AG04449 (cell line): ENCODE results near the gene UBE2D2.
A peak's percentile ranks its signal among the peaks of the same experiment; 100 is the strongest.
"Not testable (repeated sequence)": the region's sequence is repeated elsewhere in the genome, so short reads cannot be mapped to it uniquely, and the experiment has no call there.

ENCODE experiments used
- CTCF ChIA-PET: fragments of 350-600 bp; formaldehyde crosslinking; extraction: SDS; loops from one replicate; lab custom pipeline; 2021; ENCODE audit warnings: antibody characterized with exemption; lab: Yijun Ruan, JAX
- POLR2A ChIA-PET: fragments of 400-600, 350-600 bp; formaldehyde crosslinking; extraction: SDS; loops from one replicate; lab custom pipeline; 2020; ENCODE audit warnings: antibody characterized with exemption, inconsistent platforms; lab: Yijun Ruan, JAX
- DNase-seq: peaks from one replicate; pipeline ENCODE4 v3.0.0-alpha.2; 2010; ENCODE audit warnings: low read depth, low spot score
- H3K4me3 ChIP-seq: 2 replicates; pipeline ENCODE4 v1.5.1; 2011; ENCODE audit warnings: low read depth, mild to moderate bottlenecking, control low read depth, low read length
- CTCF ChIP-seq: IDR thresholded peaks from one replicate; pipeline ENCODE4 v1.5.1; 2011; ENCODE audit warnings: mild to moderate bottlenecking, moderate library complexity, low read length, control low read depth, inconsistent platforms; ENCODE audit not compliant: insufficient read depth; ENCODE audit errors: missing control alignments

Gene UBE2D2

GRCh38 chr5:139517683-139518564 lies 43.2 kb upstream of the UBE2D2 start:
- no peak for DNase-seq
- peak; percentile 94 for TF ChIP-seq CTCF
- ChIA-PET POLR2A (interaction anchor here (0.6 kb wide), 1 partner anchor 107 kb away, joined by 4 read pairs; no protein-coding TSS in a partner anchor), CTCF (interaction anchor here (0.7 to 14.1 kb wide), 29 partner anchors 9 to 248 kb away, joined by 3 to 730 read pairs (median 4); partner anchors contain the start of genes DNAJC18 and STING1)
- H3K4me3 ChIP-seq, result peak overlapping the region; percentile 64

GRCh38 chr5:139523635-139524445 lies 37.3 kb upstream of the UBE2D2 start:
- no peak for DNase-seq
- no peak overlapping the region for H3K4me3 ChIP-seq
- POLR2A ChIA-PET, result no interaction called here
- no peak for TF ChIP-seq CTCF
- CTCF ChIA-PET, result interaction anchor here (1.1 to 5.4 kb wide), 6 partner anchors 11 to 242 kb away, joined by 3 to 23 read pairs (median 4); partner anchors contain the start of gene STING1

- TF ChIP-seq CTCF, result no peak
- CTCF ChIA-PET, result interaction anchor here (0.9 to 5.4 kb wide), 5 partner anchors 12 to 242 kb away, joined by 3 to 23 read pairs (median 4); no protein-coding TSS in a partner anchor
- DNase-seq, result no peak
- POLR2A ChIA-PET, result no interaction called here
- H3K4me3 ChIP-seq, result no peak overlapping the region
Observed at GRCh38 chr5:139524446-139524845, 36.7 kb upstream of the UBE2D2 start.

- POLR2A ChIA-PET, result no interaction called here
- no peak for DNase-seq
- TF ChIP-seq CTCF, result no peak
- H3K4me3 ChIP-seq, result no peak overlapping the region
- CTCF ChIA-PET, result interaction anchor here (0.9 to 5.4 kb wide), 5 partner anchors 9 to 241 kb away, joined by 3 to 23 read pairs (median 4); no protein-coding TSS in a partner anchor
Observed at GRCh38 chr5:139524940-139525585, 36.1 kb upstream of the UBE2D2 start.

- POLR2A ChIA-PET, H3K4me3 ChIP-seq, DNase-seq: not testable (repeated sequence)
- CTCF ChIA-PET, result interaction anchor here (1.2 to 5.4 kb wide), 3 partner anchors 10 to 240 kb away, joined by 3 to 23 read pairs (median 4); no protein-coding TSS in a partner anchor
Observed at GRCh38 chr5:139525586-139526308, 35.4 kb upstream of the UBE2D2 start.

GRCh38 chr5:139526309-139527089 lies 34.6 kb upstream of the UBE2D2 start:
- CTCF ChIA-PET, result interaction anchor here (1.3 kb wide), 1 partner anchor 104 kb away, joined by 3 read pairs; no protein-coding TSS in a partner anchor
- DNase-seq, H3K4me3 ChIP-seq, POLR2A ChIA-PET: not testable (repeated sequence)

- POLR2A ChIA-PET, DNase-seq, H3K4me3 ChIP-seq: not testable (repeated sequence)
- CTCF ChIA-PET, result interaction anchor here (1.3 kb wide), 1 partner anchor 104 kb away, joined by 3 read pairs; no protein-coding TSS in a partner anchor
Observed at GRCh38 chr5:139527090-139527470, 34.1 kb upstream of the UBE2D2 start.

GRCh38 chr5:139527896-139528467 lies 33.2 kb upstream of the UBE2D2 start:
- DNase-seq, POLR2A ChIA-PET, H3K4me3 ChIP-seq: not testable (repeated sequence)
- CTCF ChIA-PET, result interaction anchor here (0.9 to 2.2 kb wide), 4 partner anchors 8 to 105 kb away, joined by 3 to 10 read pairs (median 4); no protein-coding TSS in a partner anchor

GRCh38 chr5:139528695-139529094 lies 32.4 kb upstream of the UBE2D2 start:
- POLR2A ChIA-PET, DNase-seq, H3K4me3 ChIP-seq: not testable (repeated sequence)
- CTCF ChIA-PET, result interaction anchor here (0.9 to 2.2 kb wide), 4 partner anchors 9 to 93 kb away, joined by 4 to 10 read pairs (median 4); no protein-coding TSS in a partner anchor
